ENCODE results near the gene CDCA4. TPM values are rescaled to one million over a fixed set of nuclear protein-coding genes. Genes with fewer than 3 reads are reported as not detected.

Gene CDCA4
- polyA plus RNA-seq, 1 experiment, result 6.8 TPM

DNA sequence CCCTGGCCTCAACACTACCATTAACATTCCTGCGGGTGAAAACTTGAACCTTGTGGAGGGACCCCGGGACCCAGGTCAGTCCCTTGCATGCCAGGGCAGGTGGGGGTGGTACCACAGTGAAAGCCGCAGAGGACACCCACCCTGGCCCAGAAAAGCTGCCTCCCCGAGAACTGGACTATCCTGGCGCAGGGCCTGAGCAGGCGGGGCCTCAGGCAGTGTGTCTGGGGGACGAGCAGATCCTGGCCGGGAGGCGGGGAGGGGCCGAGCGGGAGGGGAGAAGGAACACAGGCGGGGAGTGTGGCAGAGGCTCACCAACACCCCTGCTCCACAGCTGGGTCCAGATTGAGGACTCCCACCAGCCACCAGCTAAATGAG lies 52.7 kb downstream of the CDCA4 start:
- TF ChIP-seq, protein P1, sequence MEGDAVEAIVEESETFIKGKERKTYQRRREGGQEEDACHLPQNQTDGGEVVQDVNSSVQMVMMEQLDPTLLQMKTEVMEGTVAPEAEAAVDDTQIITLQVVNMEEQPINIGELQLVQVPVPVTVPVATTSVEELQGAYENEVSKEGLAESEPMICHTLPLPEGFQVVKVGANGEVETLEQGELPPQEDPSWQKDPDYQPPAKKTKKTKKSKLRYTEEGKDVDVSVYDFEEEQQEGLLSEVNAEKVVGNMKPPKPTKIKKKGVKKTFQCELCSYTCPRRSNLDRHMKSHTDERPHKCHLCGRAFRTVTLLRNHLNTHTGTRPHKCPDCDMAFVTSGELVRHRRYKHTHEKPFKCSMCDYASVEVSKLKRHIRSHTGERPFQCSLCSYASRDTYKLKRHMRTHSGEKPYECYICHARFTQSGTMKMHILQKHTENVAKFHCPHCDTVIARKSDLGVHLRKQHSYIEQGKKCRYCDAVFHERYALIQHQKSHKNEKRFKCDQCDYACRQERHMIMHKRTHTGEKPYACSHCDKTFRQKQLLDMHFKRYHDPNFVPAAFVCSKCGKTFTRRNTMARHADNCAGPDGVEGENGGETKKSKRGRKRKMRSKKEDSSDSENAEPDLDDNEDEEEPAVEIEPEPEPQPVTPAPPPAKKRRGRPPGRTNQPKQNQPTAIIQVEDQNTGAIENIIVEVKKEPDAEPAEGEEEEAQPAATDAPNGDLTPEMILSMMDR (IDR thresholded peaks at IDR 0.05; ENCODE audit: low read depth, low read length), result no peak
- ChIA-PET CTCF (interaction anchor here (1.6 kb wide), 1 partner anchor 72 kb away, joined by 4 read pairs; no protein-coding TSS in a partner anchor), POLR2A (no interaction called here)

DNA sequence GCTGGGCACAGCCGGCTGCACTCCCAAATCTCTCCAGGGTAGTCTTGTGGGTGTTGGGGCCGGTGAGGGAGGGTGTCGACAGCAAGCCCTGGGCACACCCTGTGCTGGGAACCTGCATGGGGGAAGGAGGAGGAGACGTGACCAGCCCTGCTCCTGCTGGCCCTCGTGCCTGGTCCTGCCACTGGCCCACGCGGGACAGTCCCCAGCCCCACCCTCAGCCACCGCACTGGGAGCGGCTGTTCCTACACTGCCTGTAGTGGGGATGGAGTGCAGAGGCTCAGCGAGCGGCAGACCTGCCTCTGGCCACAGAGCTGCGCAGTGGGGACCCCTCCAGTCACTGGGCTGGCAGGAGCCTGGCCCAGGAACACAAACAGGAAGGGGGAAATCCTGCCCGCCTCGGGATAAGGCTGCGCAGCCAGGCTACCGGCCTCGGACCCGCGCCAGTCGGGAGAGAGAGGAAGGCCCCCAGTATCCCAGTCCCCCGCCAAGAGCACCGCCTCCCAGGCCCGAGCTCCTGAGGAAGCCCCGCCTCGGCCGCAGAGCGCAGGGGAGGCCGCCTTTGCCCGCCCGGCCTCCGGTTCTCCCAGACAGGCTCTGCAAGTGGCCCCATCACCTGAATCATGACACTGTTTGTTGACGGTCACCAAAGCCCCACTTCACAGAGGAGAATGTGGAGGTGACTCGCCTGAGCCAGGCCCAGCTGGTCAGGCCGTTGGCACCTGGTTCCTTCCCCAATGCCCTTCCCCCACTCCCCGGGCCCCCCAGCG lies 53.3 kb downstream of the CDCA4 start:
- no peaks in the 10 kb centered on the region for H3K27me3 ChIP-seq (ENCODE audit: control insufficient read depth, insufficient read depth, low read length)
- ChIA-PET CTCF (interaction anchor here (0.6 to 1.6 kb wide), 2 partner anchors 71 to 209 kb away, joined by 3 to 4 read pairs; no protein-coding TSS in a partner anchor), POLR2A (no interaction called here)
- DNase-seq (ENCODE audit: low read depth, low spot score), result no peak
- peak overlapping the region; percentile 39 for H3K4me3 ChIP-seq (ENCODE audit: low read depth, low read length)
- H3K27ac ChIP-seq (ENCODE audit: low read depth, low read length), result no peak overlapping the region
- H3K9me3 ChIP-seq (ENCODE audit: control insufficient read depth, insufficient read depth, low read length), result no peaks in the 10 kb centered on the region; the same call in 1 of the 2 replicates
- TF ChIP-seq, protein P1 (IDR thresholded peaks at IDR 0.05; ENCODE audit: low read depth, low read length), result no peak

More for the DNA sequence above, 52.7 kb downstream of the CDCA4 start:
- no peaks in the 10 kb centered on the region; the same call in 1 of the 2 replicates for H3K9me3 ChIP-seq (ENCODE audit: control insufficient read depth, insufficient read depth, low read length)
- H3K27ac ChIP-seq (ENCODE audit: low read depth, low read length), result no peak overlapping the region
- H3K27me3 ChIP-seq (ENCODE audit: control insufficient read depth, insufficient read depth, low read length), result no peaks in the 10 kb centered on the region
- H3K4me3 ChIP-seq (ENCODE audit: low read depth, low read length), result peak overlapping the region; percentile 39
- DNase-seq (ENCODE audit: low read depth, low spot score), result no peak

DNA sequence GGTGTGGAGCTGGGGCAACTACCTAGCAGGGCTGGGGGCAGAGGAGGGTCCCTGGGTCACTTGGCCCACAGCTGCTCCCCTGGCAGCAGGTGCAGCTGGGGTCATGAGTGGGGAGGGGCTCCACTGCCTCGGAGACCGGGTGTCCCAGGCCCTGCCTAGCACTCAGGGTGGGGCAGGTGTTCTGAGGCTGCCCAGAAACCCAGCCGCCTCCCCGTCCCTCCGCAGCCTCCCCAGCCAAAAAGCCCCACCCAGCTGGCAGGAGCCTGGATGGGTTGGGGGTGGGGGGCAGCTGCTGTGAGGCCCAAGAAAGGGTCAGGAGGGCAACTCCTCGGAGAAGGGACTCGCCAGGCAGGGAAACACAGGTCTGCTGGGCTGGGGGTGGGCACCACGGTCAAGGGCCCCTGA lies 53.9 kb downstream of the CDCA4 start:
- no peaks in the 10 kb centered on the region for H3K27me3 ChIP-seq (ENCODE audit: control insufficient read depth, insufficient read depth, low read length)
- H3K9me3 ChIP-seq (ENCODE audit: control insufficient read depth, insufficient read depth, low read length), result no peaks in the 10 kb centered on the region; the same call in 1 of the 2 replicates
- no peak for DNase-seq (ENCODE audit: low read depth, low spot score)
- no peak overlapping the region for H3K4me3 ChIP-seq (ENCODE audit: low read depth, low read length)
- CTCF ChIA-PET, result no interaction called here
- TF ChIP-seq, protein P1 (IDR thresholded peaks at IDR 0.05; ENCODE audit: low read depth, low read length), result no peak
- no peak overlapping the region for H3K27ac ChIP-seq (ENCODE audit: low read depth, low read length)
- POLR2A ChIA-PET, result no interaction called here

DNA sequence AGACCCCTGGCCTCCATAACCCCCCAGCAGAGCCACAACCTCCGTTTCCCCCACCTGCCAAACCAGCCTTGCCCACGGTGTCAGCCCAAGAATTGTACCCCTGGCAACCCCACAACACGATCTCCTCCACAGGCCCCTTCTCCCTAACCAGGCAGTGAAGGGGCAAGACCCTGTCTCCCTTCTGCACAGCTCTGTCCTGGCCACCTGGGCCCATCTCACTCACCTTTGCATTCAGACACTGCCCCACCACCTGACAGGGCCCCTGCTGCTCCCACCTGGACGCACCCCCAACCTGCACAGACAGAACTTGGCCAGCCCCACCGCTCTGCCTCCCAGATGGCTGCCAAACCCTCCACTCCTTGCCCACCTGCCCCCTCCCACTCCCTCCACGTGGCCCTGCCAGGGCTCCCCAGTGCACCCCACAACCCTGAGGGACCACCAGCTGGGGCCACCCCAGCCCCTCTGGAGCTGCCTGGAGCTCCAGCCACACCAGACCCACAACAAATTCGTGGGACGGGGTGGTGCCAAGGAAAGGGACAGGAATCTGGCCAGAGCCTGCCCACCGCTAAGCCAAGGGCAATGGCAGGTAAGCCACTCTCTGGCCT lies 54.5 kb downstream of the CDCA4 start:
- Histone ChIP-seq H3K27me3 (ENCODE audit: control insufficient read depth, insufficient read depth, low read length) (no peaks in the 10 kb centered on the region), H3K9me3 (ENCODE audit: control insufficient read depth, insufficient read depth, low read length) (no peaks in the 10 kb centered on the region; the same call in 1 of the 2 replicates), H3K4me3 (ENCODE audit: low read depth, low read length) (no peak overlapping the region), H3K27ac (ENCODE audit: low read depth, low read length) (no peak overlapping the region)
- ChIA-PET POLR2A (no interaction called here), CTCF (no interaction called here)
- no peak for DNase-seq (ENCODE audit: low read depth, low spot score)
- TF ChIP-seq, protein P1 (IDR thresholded peaks at IDR 0.05; ENCODE audit: low read depth, low read length), result no peak
